ENCODE results near the gene PHKG2.
"Not testable (repeated sequence)": the region's sequence is repeated elsewhere in the genome, so short reads cannot be mapped to it uniquely, and the experiment has no call there.

Gene PHKG2

GRCh38 chr16:30747799-30748633 lies at the start of gene PHKG2:
TSS of gene PHKG2 (plus strand) at chr16:30748425. CDS start at chr16:30748821, 396 bp downstream.
- DNase-seq, result peak; percentile 99

- DNase-seq, result peak; percentile 83
Observed at GRCh38 chr16:30698816-30699614, 49.2 kb upstream of the PHKG2 start, which contains the start of gene SRCAP. TSS of gene SRCAP (plus strand) at chr16:30699171. CDS start at chr16:30700825, 1,654 bp downstream.

GRCh38 chr16:30699615-30700099 lies 48.6 kb upstream of the PHKG2 start:
- DNase-seq, result no peak

- DNase-seq, result no peak
Observed at GRCh38 chr16:30700491-30700890, 47.7 kb upstream of the PHKG2 start.

GRCh38 chr16:30700971-30701370 lies 47.3 kb upstream of the PHKG2 start:
- no peak for DNase-seq

- DNase-seq, result not testable (repeated sequence)
Observed at GRCh38 chr16:30703071-30703470, 45.2 kb upstream of the PHKG2 start.

- DNase-seq, result no peak
Observed at GRCh38 chr16:30703971-30704370, 44.3 kb upstream of the PHKG2 start.

GRCh38 chr16:30706046-30706445 lies 42.2 kb upstream of the PHKG2 start:
- DNase-seq, result no peak

GRCh38 chr16:30710971-30711370 lies 37.3 kb upstream of the PHKG2 start:
- DNase-seq, result no peak

GRCh38 chr16:30711712-30712111 lies 36.5 kb upstream of the PHKG2 start:
- DNase-seq, result no peak

GRCh38 chr16:30715750-30716445 lies 32.3 kb upstream of the PHKG2 start:
- DNase-seq, result no peak

GRCh38 chr16:30720086-30720485 lies 28.1 kb upstream of the PHKG2 start:
- no peak for DNase-seq

- DNase-seq, result no peak
Observed at GRCh38 chr16:30720694-30721093, 27.5 kb upstream of the PHKG2 start.

- no peak for DNase-seq
Observed at GRCh38 chr16:30721167-30721566, 27.1 kb upstream of the PHKG2 start.

GRCh38 chr16:30721606-30722005 lies 26.6 kb upstream of the PHKG2 start:
- peak; percentile 82 for DNase-seq

- no peak for DNase-seq
Observed at GRCh38 chr16:30722443-30722842, 25.8 kb upstream of the PHKG2 start.

GRCh38 chr16:30722916-30723315 lies 25.3 kb upstream of the PHKG2 start:
- no peak for DNase-seq

GRCh38 chr16:30723725-30724355 lies 24.4 kb upstream of the PHKG2 start:
- DNase-seq, result no peak

GRCh38 chr16:30724641-30725417 lies 23.4 kb upstream of the PHKG2 start:
- no peak for DNase-seq

GRCh38 chr16:30725418-30725792 lies 22.8 kb upstream of the PHKG2 start:
- DNase-seq, result no peak

- DNase-seq, result no peak
Observed at GRCh38 chr16:30728321-30728720, 19.9 kb upstream of the PHKG2 start.
